ENCODE measurements around the gene AURKA.

Gene AURKA

GRCh38 chr20:56428881-56429280 lies 36.9 kb upstream of the AURKA start:
- TF ChIP-seq JUND (IDR thresholded peaks at IDR 0.05; ENCODE audit: low read depth) = no peak
- no peak for DNase-seq (ENCODE audit: low read depth in 1 of 2, low spot score in 1 of 2)
- in situ Hi-C loops (cut with HindIII; ENCODE audit: low pct_unique_long_range_greater_than_20kb, low sequenced_read_pairs) = no loop called here

GRCh38 chr20:56428410-56428809 lies 36.4 kb upstream of the AURKA start:
- no peak for TF ChIP-seq JUND (IDR thresholded peaks at IDR 0.05; ENCODE audit: low read depth)
- DNase-seq (ENCODE audit: low read depth in 1 of 2, low spot score in 1 of 2) = no peak
- in situ Hi-C loops (cut with HindIII; ENCODE audit: low pct_unique_long_range_greater_than_20kb, low sequenced_read_pairs) = no loop called here

- in situ Hi-C loops (cut with HindIII; ENCODE audit: low pct_unique_long_range_greater_than_20kb, low sequenced_read_pairs) = no loop called here
- no peak for DNase-seq (ENCODE audit: low read depth in 1 of 2, low spot score in 1 of 2)
- no peak for TF ChIP-seq JUND (IDR thresholded peaks at IDR 0.05; ENCODE audit: low read depth)
Measured at GRCh38 chr20:56427797-56428196, 35.8 kb upstream of the AURKA start.

GRCh38 chr20:56426926-56427325 lies 34.9 kb upstream of the AURKA start:
- in situ Hi-C loops (cut with HindIII; ENCODE audit: low pct_unique_long_range_greater_than_20kb, low sequenced_read_pairs) = no loop called here
- DNase-seq (ENCODE audit: low read depth in 1 of 2, low spot score in 1 of 2) = no peak
- no peak for TF ChIP-seq JUND (IDR thresholded peaks at IDR 0.05; ENCODE audit: low read depth)

- in situ Hi-C loops (cut with HindIII; ENCODE audit: low pct_unique_long_range_greater_than_20kb, low sequenced_read_pairs) = no loop called here
- DNase-seq (ENCODE audit: low read depth in 1 of 2, low spot score in 1 of 2) = no peak
- TF ChIP-seq JUND (IDR thresholded peaks at IDR 0.05; ENCODE audit: low read depth) = no peak
Measured at GRCh38 chr20:56426026-56426425, 34.0 kb upstream of the AURKA start.

- in situ Hi-C loops (cut with HindIII; ENCODE audit: low pct_unique_long_range_greater_than_20kb, low sequenced_read_pairs) = no loop called here
- no peak for TF ChIP-seq JUND (IDR thresholded peaks at IDR 0.05; ENCODE audit: low read depth)
- no peak for DNase-seq (ENCODE audit: low read depth in 1 of 2, low spot score in 1 of 2)
Measured at GRCh38 chr20:56424931-56425330, 32.9 kb upstream of the AURKA start.

- in situ Hi-C loops (cut with HindIII; ENCODE audit: low pct_unique_long_range_greater_than_20kb, low sequenced_read_pairs) = no loop called here
- DNase-seq (ENCODE audit: low read depth in 1 of 2, low spot score in 1 of 2) = no peak
- TF ChIP-seq JUND (IDR thresholded peaks at IDR 0.05; ENCODE audit: low read depth) = no peak
Measured at GRCh38 chr20:56423886-56424285, 31.9 kb upstream of the AURKA start.

- in situ Hi-C loops (cut with HindIII; ENCODE audit: low pct_unique_long_range_greater_than_20kb, low sequenced_read_pairs) = no loop called here
- DNase-seq (ENCODE audit: low read depth in 1 of 2, low spot score in 1 of 2) = no peak
- no peak for TF ChIP-seq JUND (IDR thresholded peaks at IDR 0.05; ENCODE audit: low read depth)
Measured at GRCh38 chr20:56423211-56423610, 31.2 kb upstream of the AURKA start.

GRCh38 chr20:56422824-56423189 lies 30.8 kb upstream of the AURKA start:
- TF ChIP-seq JUND (IDR thresholded peaks at IDR 0.05; ENCODE audit: low read depth) = no peak
- DNase-seq (ENCODE audit: low read depth in 1 of 2, low spot score in 1 of 2) = no peak
- in situ Hi-C loops (cut with HindIII; ENCODE audit: low pct_unique_long_range_greater_than_20kb, low sequenced_read_pairs) = no loop called here

GRCh38 chr20:56422076-56422823 lies 30.2 kb upstream of the AURKA start:
- no peak for TF ChIP-seq JUND (IDR thresholded peaks at IDR 0.05; ENCODE audit: low read depth)
- in situ Hi-C loops (cut with HindIII; ENCODE audit: low pct_unique_long_range_greater_than_20kb, low sequenced_read_pairs) = no loop called here
- DNase-seq (ENCODE audit: low read depth in 1 of 2, low spot score in 1 of 2) = no peak

GRCh38 chr20:56420940-56421688 lies 29.1 kb upstream of the AURKA start:
- TF ChIP-seq JUND (IDR thresholded peaks at IDR 0.05; ENCODE audit: low read depth) = no peak
- in situ Hi-C loops (cut with HindIII; ENCODE audit: low pct_unique_long_range_greater_than_20kb, low sequenced_read_pairs) = no loop called here
- DNase-seq (ENCODE audit: low read depth in 1 of 2, low spot score in 1 of 2) = no peak

- DNase-seq (ENCODE audit: low read depth in 1 of 2, low spot score in 1 of 2) = no peak
- in situ Hi-C loops (cut with HindIII; ENCODE audit: low pct_unique_long_range_greater_than_20kb, low sequenced_read_pairs) = no loop called here
- no peak for TF ChIP-seq JUND (IDR thresholded peaks at IDR 0.05; ENCODE audit: low read depth)
Measured at GRCh38 chr20:56420028-56420427, 28.0 kb upstream of the AURKA start.

- DNase-seq (ENCODE audit: low read depth in 1 of 2, low spot score in 1 of 2) = no peak
- TF ChIP-seq JUND (IDR thresholded peaks at IDR 0.05; ENCODE audit: low read depth) = no peak
- in situ Hi-C loops (cut with HindIII; ENCODE audit: low pct_unique_long_range_greater_than_20kb, low sequenced_read_pairs) = no loop called here
Measured at GRCh38 chr20:56418385-56418861, 26.4 kb upstream of the AURKA start.
